Liver (tissue), 9 donors: Measurements from ENCODE around the gene SLC37A2. TPM values are rescaled to one million over a fixed set of nuclear protein-coding genes. Genes with fewer than 3 reads are reported as not detected.

Source experiments
- DNase-seq: peaks from one replicate; pipeline ENCODE4 v3.0.0-alpha.2; 2017; ENCODE audit warnings: low spot score
- H3K27ac ChIP-seq, 2 donors: one replicate each; pipeline ENCODE4 v1.7.0; 2013; ENCODE audit warnings: inconsistent platforms in 2 of 2, low read length in 2 of 2, control low read depth in 1 of 2, low read depth in 1 of 2, mild to moderate bottlenecking in 1 of 2
- H3K27me3 ChIP-seq, 4 donors: one replicate each; pipeline versions ENCODE4 v1.6.1 to v1.7.0; 2013; ENCODE audit warnings: low read length in 3 of 4, inconsistent platforms in 1 of 4, mild to moderate bottlenecking in 1 of 4, moderate library complexity in 1 of 4; ENCODE audit not compliant: control insufficient read depth in 4 of 4, insufficient read depth in 4 of 4
- H3K36me3 ChIP-seq, 4 donors: one replicate each; pipeline versions ENCODE4 v1.6.1 to v1.7.0; 2013; ENCODE audit warnings: low read length in 3 of 4, mild to moderate bottlenecking in 3 of 4, low read depth in 1 of 4, moderate library complexity in 1 of 4; ENCODE audit not compliant: control insufficient read depth in 4 of 4, insufficient read depth in 3 of 4
- H3K4me1 ChIP-seq, 4 donors: one replicate each; pipeline versions ENCODE4 v1.6.1 to v1.7.0; 2013; ENCODE audit warnings: low read length in 3 of 4, mild to moderate bottlenecking in 3 of 4, moderate library complexity in 1 of 4; ENCODE audit not compliant: control insufficient read depth in 4 of 4, insufficient read depth in 4 of 4
- H3K4me3 ChIP-seq, 3 donors: one replicate each; pipeline versions ENCODE4 v1.6.1 to v1.7.0; 2013; ENCODE audit warnings: low read length in 3 of 3, control low read depth in 1 of 3, low read depth in 1 of 3, mild to moderate bottlenecking in 1 of 3
- H3K9ac ChIP-seq, 2 donors: one replicate each; pipeline ENCODE4 v1.7.0; 2013; ENCODE audit warnings: low read length in 2 of 2, mild to moderate bottlenecking in 2 of 2, moderate library complexity in 2 of 2, control low read depth in 1 of 2, low read depth in 1 of 2
- H3K9me3 ChIP-seq, 4 donors: one replicate each; pipeline versions ENCODE4 v1.6.1 to v1.7.0; 2013; ENCODE audit warnings: low read length in 3 of 4; ENCODE audit not compliant: control insufficient read depth in 4 of 4
- CTCF ChIP-seq: fragments of 150-350 bp; IDR thresholded peaks from 2 replicates; pipeline ENCODE4 v1.5.1; 2017; ENCODE audit warnings: improper control_type of control experiment, low read depth, low read length; ENCODE audit not compliant: missing input control
- FOXA1 ChIP-seq: IDR thresholded peaks from 2 replicates; pipeline ENCODE4 v1.6.1; 2016; ENCODE audit warnings: antibody characterized with exemption
- FOXA2 ChIP-seq: IDR thresholded peaks from 2 replicates; pipeline ENCODE4 v1.6.1; 2016; ENCODE audit warnings: antibody characterized with exemption
- GABPA ChIP-seq, 2 donors: IDR thresholded peaks in 1 of 2; conservative IDR thresholded peaks in 1 of 2; 2 replicates each; pipeline ENCODE4 v1.6.1; 2016; ENCODE audit warnings: antibody characterized with exemption in 2 of 2, mild to moderate bottlenecking in 1 of 2, moderate library complexity in 1 of 2
- HNF4A ChIP-seq, 2 donors: conservative IDR thresholded peaks; 2 replicates each; pipeline ENCODE4 v1.6.1; 2016; ENCODE audit warnings: antibody characterized with exemption in 2 of 2, mild to moderate bottlenecking in 2 of 2
- HNF4G ChIP-seq: IDR thresholded peaks from 2 replicates; pipeline ENCODE4 v1.6.1; 2016; ENCODE audit warnings: antibody characterized with exemption
- JUND ChIP-seq, 2 donors: IDR thresholded peaks; 2 replicates each; pipeline ENCODE4 v1.6.1; 2016; ENCODE audit warnings: antibody characterized with exemption in 2 of 2
- MAX ChIP-seq: IDR thresholded peaks from 2 replicates; pipeline ENCODE4 v1.6.1; 2016; ENCODE audit warnings: antibody characterized with exemption
- NR2F2 ChIP-seq: IDR thresholded peaks from 2 replicates; pipeline ENCODE4 v1.6.1; 2016; ENCODE audit warnings: antibody characterized with exemption
- RAD21 ChIP-seq, 2 donors: IDR thresholded peaks; 2 replicates each; pipeline ENCODE4 v1.6.1; 2016; ENCODE audit warnings: antibody characterized with exemption in 2 of 2, mild to moderate bottlenecking in 2 of 2
- REST ChIP-seq: IDR thresholded peaks from 2 replicates; pipeline ENCODE4 v1.6.1; 2016; ENCODE audit warnings: antibody characterized with exemption, mild to moderate bottlenecking
- RXRA ChIP-seq, 2 donors: IDR thresholded peaks; 2 replicates each; pipeline ENCODE4 v1.6.1; 2017 to 2018; ENCODE audit warnings: antibody characterized with exemption in 2 of 2, mild to moderate bottlenecking in 1 of 2
- TAF1 ChIP-seq: conservative IDR thresholded peaks from 2 replicates; pipeline ENCODE4 v1.6.1; 2016; ENCODE audit warnings: antibody characterized with exemption, mild to moderate bottlenecking
- YY1 ChIP-seq: IDR thresholded peaks from 2 replicates; pipeline ENCODE4 v1.6.1; 2016; ENCODE audit warnings: antibody characterized with exemption, mild to moderate bottlenecking
- ZBTB33 ChIP-seq: IDR thresholded peaks from 2 replicates; pipeline ENCODE4 v1.6.1; 2016; ENCODE audit warnings: antibody characterized with exemption
- WGBS: extraction: QIAGEN DNeasy Blood & Tissue Kit; methylation state at CpG from one replicate; pipeline ENCODE4 v1.1.7; 2013; 5-methylcytosine and 5-hydroxymethylcytosine counted together
- polyA plus RNA-seq, 2 donors: library from polyadenylated mRNA; stranded (reverse) in 1 of 2; unstranded in 1 of 2; fragments of 200-250 nt in 1 of 2; fragments of >200 nt in 1 of 2; fragmentation: Nextera tagmentation in 1 of 2; extraction: Ambion mirVana in 1 of 2; gene quantifications; one replicate each; pipeline versions ENCODE4 v1.2.1 to v1.2.3, GENCODE V29; 2013 to 2015
- total RNA-seq, 2 donors: library from RNA; depleted of rRNA; stranded (reverse); fragments of >200 nt; gene quantifications; one replicate each; pipeline ENCODE4 v1.2.3, GENCODE V29; 2014
- donor health status: healthy.
- donor health status: healthy.
- donor health status: healthy.
- donor health status: healthy.
- donor health status: healthy.

Gene SLC37A2
- total and polyA plus RNA-seq, 4 donors, result 0.51 to 12.3 (median 5.6) TPM

GRCh38 chr11:125123947-125124617, 61.0 kb downstream of the SLC37A2 start:
- TF ChIP-seq JUND (IDR thresholded peaks at IDR 0.05) (peak in 1 of 2 donors; percentile 21), FOXA2 (no peak), HNF4A (conservative IDR thresholded peaks at IDR 0.05) (peak in 1 of 2 donors; percentile 60), CTCF (peak; percentile 52), REST (peak; percentile 38), RXRA (IDR thresholded peaks at IDR 0.05) (no peak), YY1 (peak; percentile 17), GABPA (IDR thresholded peaks at IDR 0.05 in 1 of 2, conservative IDR thresholded peaks at IDR 0.05 in 1 of 2) (peak in 1 of 2 donors; percentile 69), RAD21 (IDR thresholded peaks at IDR 0.05) (peak; percentile 72 to 74), NR2F2 (no peak)
- Histone ChIP-seq H3K9me3 (no peaks in the 10 kb centered on the region), H3K27ac (peak overlapping the region; percentile 77 to 88), H3K4me3 (peak overlapping the region; percentile 15 to 57 (median 51)), H3K36me3 (no peaks in the 10 kb centered on the region), H3K9ac (peak overlapping the region in 1 of 2 donors; percentile 82), H3K4me1 (peaks cover 0 to 19% (median 7%) of the 10 kb centered on the region in 4 donors), H3K27me3 (no peaks in the 10 kb centered on the region)
- 44% methylated on average over 10 of the region's 10 CpGs for WGBS
- no peak for DNase-seq

- WGBS, result 81% methylated on average over 4 of the region's 4 CpGs
- Histone ChIP-seq H3K27ac (no peak overlapping the region), H3K9ac (no peak overlapping the region), H3K36me3 (no peaks in the 10 kb centered on the region), H3K27me3 (no peaks in the 10 kb centered on the region), H3K4me3 (no peak overlapping the region), H3K9me3 (no peaks in the 10 kb centered on the region), H3K4me1 (peaks cover 0 to 19% (median 7%) of the 10 kb centered on the region in 4 donors)
- DNase-seq, result no peak
- TF ChIP-seq ZBTB33 (no peak), JUND (IDR thresholded peaks at IDR 0.05) (no peak), FOXA2 (no peak), TAF1 (no peak), HNF4G (no peak), HNF4A (conservative IDR thresholded peaks at IDR 0.05) (no peak), FOXA1 (no peak), NR2F2 (no peak), YY1 (no peak), MAX (no peak), REST (no peak), RXRA (IDR thresholded peaks at IDR 0.05) (no peak)
Measured at GRCh38 chr11:125124618-125124992, 61.5 kb downstream of the SLC37A2 start.
